NCI-H2227 treated with DMSO at 0.1 percent for 48 hours (cell line): ENCODE measurements around the gene DEUP1.
"Not testable (repeated sequence)": the region's sequence is repeated elsewhere in the genome, so short reads cannot be mapped to it uniquely, and the experiment has no call there.

Experiments used
- DNase-seq: peaks from one replicate; lab custom pipeline; 2025; lab: John Stamatoyannopoulos, UW

DEUP1 gene

GRCh38 chr11:93361435-93361834 is 30.9 kb downstream of the DEUP1 start:
- DNase-seq = no peak

GRCh38 chr11:93368022-93368421 is 37.5 kb downstream of the DEUP1 start:
- DNase-seq = no peak

GRCh38 chr11:93370260-93370659 is 39.7 kb downstream of the DEUP1 start:
- no peak for DNase-seq

GRCh38 chr11:93389737-93390136 is 59.2 kb downstream of the DEUP1 start:
- no peak for DNase-seq

- DNase-seq = no peak
These were observed 62.3 kb downstream of the DEUP1 start for GRCh38 chr11:93392867-93393266.

GRCh38 chr11:93393386-93393785 is 62.8 kb downstream of the DEUP1 start:
- DNase-seq = no peak

- DNase-seq = no peak
These were observed 63.9 kb downstream of the DEUP1 start for GRCh38 chr11:93394488-93394887.

GRCh38 chr11:93396316-93396715 is 65.8 kb downstream of the DEUP1 start:
- no peak for DNase-seq

GRCh38 chr11:93403930-93404329 is 73.4 kb downstream of the DEUP1 start:
- DNase-seq = no peak

GRCh38 chr11:93407777-93408401 is 77.3 kb downstream of the DEUP1 start:
- DNase-seq = no peak

GRCh38 chr11:93410441-93410840 is 79.9 kb downstream of the DEUP1 start:
- no peak for DNase-seq

- DNase-seq = no peak
These were observed 81.2 kb downstream of the DEUP1 start for GRCh38 chr11:93411705-93412104.

- no peak for DNase-seq
These were observed 101.7 kb downstream of the DEUP1 start for GRCh38 chr11:93432247-93432646.

GRCh38 chr11:93443232-93443631 is 112.7 kb downstream of the DEUP1 start:
- DNase-seq = not testable (repeated sequence)

- peak; percentile 61 for DNase-seq
These were observed 114.1 kb downstream of the DEUP1 start for GRCh38 chr11:93444617-93445073.

- no peak for DNase-seq
These were observed 127.7 kb downstream of the DEUP1 start for GRCh38 chr11:93458286-93458685.

- DNase-seq = not testable (repeated sequence)
These were observed 133.1 kb downstream of the DEUP1 start for GRCh38 chr11:93463666-93464065.

- no peak for DNase-seq
These were observed 134.5 kb downstream of the DEUP1 start for GRCh38 chr11:93464927-93465540.

- DNase-seq = no peak
These were observed 136.5 kb downstream of the DEUP1 start for GRCh38 chr11:93467054-93467453.

GRCh38 chr11:93468290-93468689 is 137.7 kb downstream of the DEUP1 start:
- DNase-seq = no peak

- DNase-seq = no peak
These were observed 143.6 kb downstream of the DEUP1 start for GRCh38 chr11:93474123-93474522.

GRCh38 chr11:93476796-93477195 is 146.3 kb downstream of the DEUP1 start:
- no peak for DNase-seq

GRCh38 chr11:93477684-93478234 is 147.2 kb downstream of the DEUP1 start:
- DNase-seq = no peak

- no peak for DNase-seq
These were observed 148.3 kb downstream of the DEUP1 start for GRCh38 chr11:93478841-93479240.
